Endothelial cell of umbilical vein (primary cell): ENCODE measurements around the gene TMEM59.
"Not testable (repeated sequence)": the region's sequence is repeated elsewhere in the genome, so short reads cannot be mapped to it uniquely, and the experiment has no call there.

ENCODE experiments used
- CTCF ChIP-seq, 2 donors: IDR thresholded peaks; 1 replicate in 1 of 2; 2 replicates in 1 of 2; pipeline ENCODE4 v1.5.1; 2011; ENCODE audit warnings: low read length in 2 of 2, mild to moderate bottlenecking in 2 of 2, moderate library complexity in 2 of 2, control low read depth in 1 of 2, inconsistent platforms in 1 of 2, low read depth in 1 of 2; ENCODE audit not compliant: insufficient read depth in 1 of 2; ENCODE audit errors: extremely low read depth in 1 of 2
- EZH2 ChIP-seq: IDR thresholded peaks from 2 replicates; pipeline ENCODE4 v1.6.1; 2012; ENCODE audit warnings: borderline replicate concordance, low read depth, mild to moderate bottlenecking, moderate library complexity, low read length, inconsistent platforms; ENCODE audit not compliant: severe bottlenecking
- JUN ChIP-seq: IDR thresholded peaks from 2 replicates; pipeline ENCODE4 v1.6.1; 2011; ENCODE audit warnings: borderline replicate concordance, low read depth; ENCODE audit not compliant: insufficient read length, insufficient read depth

GRCh38 chr1:54019562-54020176 lies 33.3 kb downstream of the TMEM59 start:
- not testable (repeated sequence) for TF ChIP-seq CTCF (IDR thresholded peaks at IDR 0.05; ENCODE audit: extremely low read depth in 1 of 2, insufficient read depth in 1 of 2, low read depth in 1 of 2, low read length in 2 of 2); JUN; EZH2
